ENCODE data around the gene MYH9.

The MYH9 gene

DNA sequence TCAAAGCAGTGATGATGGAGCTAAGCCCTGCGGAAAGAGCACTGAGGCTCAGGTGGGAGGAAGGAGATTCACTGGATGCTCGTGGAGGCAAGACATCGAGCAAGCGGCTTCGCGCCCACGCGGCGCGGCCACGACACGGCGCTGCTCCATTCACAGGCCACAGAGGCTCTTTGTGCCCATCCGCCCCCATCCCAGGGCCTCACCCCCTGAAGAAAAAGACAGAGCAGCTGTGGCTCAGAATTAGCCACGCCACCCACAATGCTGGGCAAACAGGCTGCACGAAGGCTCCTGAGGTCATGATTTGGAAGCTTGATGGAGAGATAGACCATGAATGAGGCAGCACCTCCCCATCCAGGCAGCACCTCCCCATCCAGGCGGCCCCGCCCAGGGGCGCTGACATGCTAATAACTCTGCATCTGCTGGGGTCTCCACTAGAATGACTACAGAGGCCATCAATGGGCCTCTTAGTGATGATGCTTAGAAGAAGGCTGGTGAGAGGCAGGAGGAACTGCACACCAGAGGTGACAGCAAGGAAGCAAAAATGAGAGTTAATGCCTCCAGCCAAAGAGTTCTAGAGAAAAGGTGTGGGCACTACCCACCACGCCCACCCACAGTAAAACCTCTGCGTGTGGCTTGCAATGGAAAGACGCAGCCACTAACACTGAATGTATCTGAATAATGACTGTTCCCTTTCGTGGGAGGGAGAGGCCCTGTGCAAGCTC, 43.5 kb downstream of the MYH9 start:
- no peak for DNase-seq

DNA sequence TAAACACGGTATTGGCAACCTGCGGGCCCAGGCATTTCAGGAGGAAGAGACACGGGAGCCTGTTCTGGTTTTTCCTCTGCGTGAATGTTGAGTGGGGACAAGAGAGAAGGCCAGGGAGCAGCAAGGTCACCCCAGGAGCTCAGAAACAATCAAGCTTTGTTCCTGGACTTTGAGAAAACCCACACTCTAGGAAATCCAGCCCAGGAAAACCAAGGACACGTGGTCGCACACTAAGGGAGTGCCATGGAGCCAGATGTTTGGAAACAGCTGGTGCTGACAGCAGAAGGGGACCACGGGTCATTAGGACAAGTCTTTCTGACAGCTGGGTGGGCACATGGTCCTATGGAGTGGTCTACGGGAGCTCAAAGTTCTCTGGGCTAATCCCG, 44.1 kb downstream of the MYH9 start:
- DNase-seq = no peak

DNA sequence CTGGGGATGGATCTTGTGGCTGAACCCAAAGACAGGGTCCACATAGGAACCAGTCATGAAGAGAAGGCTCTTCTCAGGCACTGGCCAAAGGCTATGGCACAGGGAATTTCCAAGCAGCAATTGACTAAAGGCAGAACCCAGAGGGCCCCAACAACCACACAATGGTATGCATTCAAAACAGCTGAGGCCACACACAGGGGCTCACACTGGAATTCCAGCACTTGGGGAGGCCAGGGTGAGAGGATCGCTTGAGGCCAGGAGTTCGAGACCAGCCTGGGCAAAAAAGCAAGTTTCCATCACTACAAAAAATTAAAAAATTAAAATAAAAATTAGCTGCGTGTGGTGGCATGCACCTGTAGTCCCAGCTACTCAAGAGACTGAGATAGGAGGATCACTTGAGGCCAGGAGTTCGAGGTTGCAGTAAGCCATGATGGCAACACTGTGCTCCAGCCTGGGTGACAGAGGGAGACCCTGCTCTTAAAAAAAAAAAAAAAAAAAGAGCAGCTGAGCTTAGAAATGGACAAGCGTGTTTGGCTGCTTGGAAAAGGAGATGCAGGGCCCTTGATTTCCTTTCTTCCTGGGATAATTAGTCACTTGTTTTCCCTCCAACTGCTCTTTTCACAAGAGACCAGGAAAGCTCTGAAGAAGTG, 44.6 kb downstream of the MYH9 start:
- no peak for DNase-seq

DNA sequence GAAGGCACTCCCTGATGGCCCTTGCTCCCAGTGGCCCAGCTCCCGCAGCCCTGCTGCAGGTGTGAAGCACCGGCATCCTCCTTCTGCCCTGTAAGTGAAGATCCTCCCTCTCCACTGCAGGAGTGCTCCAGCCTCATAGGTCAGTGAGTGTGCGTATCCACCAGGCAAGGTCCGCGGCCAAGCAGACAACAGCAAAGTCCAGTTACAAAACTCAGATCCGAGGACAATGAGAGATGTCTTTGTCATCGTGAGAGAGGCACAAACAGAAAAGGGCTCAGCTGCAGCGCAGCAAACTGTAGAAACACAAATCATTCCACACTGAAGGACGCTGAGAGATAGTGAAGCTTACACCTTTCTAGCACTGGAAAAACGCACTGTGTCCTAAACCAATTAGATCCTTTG, 46.1 kb downstream of the MYH9 start:
- no peak for DNase-seq

DNA sequence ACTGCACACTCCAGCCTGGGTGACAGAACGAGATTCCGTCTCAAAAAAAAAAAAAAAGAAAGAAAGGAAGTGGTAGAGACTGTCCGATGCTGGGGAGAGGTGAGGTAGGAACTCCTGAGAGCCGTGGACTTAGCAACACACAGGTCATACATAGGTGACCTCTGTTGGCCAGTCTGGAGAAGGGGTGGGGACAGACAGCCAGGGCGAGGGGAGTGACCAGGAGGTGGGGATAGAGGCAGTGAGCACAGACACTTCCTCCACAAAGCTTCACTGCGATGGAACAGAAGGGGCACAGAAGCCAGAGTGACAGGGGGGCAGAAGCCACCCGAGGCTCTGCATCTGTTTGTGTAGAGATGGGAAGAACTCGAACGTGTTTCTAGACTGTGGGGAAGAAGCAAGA, 47.1 kb downstream of the MYH9 start:
- DNase-seq = no peak

DNA sequence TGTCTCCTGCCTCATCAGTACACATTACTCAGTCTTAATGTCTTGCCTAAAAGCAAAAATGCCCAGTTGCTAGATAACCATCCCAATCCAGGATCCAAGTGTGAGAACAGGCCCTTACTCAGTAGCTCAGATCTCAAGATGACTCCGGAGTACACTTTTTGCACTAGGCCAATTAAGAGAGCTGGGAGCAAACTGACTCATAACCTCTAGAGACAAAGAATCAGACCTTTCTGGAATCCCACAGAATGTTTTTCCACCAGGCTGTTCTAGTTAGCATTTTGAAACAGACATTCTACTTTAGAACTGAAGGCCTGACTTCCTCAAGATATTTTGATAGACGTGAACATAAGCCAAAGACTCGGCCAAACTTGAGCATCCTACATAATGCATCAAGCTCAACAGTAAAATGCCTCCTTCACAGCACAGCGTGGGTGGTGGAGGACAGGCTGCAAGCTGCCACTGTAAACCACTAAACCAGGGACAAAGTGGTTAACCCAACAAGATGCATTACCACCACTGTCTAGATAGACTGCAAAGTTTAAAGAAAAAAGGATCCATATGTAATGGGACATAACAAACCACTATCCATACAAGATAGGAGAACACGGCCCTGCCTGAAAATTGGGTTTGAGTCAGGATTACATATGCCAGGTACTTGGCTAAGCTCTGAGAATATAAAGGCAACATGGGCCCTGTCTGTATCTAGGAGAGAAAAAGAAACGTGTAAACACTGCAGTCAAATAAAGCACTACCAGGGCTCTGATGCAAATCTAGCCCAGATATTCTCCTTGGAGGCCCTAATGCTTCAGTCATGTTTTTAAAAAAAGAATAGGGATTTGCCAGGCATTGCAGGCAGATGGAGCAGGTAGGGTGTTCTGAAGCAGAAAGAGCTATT, 48.3 kb downstream of the MYH9 start:
- no peak for DNase-seq

DNA sequence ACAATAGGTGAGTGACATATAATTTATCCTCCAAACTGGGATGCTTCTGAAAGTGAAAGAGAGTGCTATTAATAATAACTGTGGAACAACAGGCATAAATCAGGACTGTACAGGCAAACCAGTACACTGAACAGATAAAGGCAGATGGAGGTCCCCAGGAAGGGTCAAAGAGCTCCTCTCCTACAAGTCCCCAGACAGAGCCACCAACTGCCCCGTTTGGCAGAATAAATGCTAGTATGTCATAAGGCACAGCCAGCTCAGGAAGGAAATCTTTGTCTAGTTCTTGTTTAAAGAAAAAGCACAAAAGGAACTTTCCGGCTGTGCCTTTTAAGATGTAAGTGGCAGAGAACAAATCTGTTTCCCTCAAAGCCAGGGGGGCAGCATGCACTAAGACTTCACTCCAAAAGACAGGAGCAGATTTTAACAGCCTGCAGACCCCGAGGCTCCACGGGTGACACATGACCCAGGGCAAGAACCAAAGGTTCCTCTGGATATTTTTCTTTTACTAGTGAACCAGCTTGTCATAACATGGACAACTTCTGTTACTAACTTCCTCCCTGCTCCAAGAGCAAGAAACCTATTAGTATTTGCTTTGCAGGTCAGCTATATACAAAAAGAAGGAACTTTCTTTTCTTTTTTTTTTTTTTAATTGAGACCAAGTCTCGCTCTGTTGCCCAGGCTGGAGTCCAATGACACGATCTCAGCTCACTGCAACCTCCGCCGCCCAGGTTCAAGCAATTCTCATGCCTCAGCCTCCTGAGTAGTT, 50.2 kb downstream of the MYH9 start:
- no peak for DNase-seq

DNA sequence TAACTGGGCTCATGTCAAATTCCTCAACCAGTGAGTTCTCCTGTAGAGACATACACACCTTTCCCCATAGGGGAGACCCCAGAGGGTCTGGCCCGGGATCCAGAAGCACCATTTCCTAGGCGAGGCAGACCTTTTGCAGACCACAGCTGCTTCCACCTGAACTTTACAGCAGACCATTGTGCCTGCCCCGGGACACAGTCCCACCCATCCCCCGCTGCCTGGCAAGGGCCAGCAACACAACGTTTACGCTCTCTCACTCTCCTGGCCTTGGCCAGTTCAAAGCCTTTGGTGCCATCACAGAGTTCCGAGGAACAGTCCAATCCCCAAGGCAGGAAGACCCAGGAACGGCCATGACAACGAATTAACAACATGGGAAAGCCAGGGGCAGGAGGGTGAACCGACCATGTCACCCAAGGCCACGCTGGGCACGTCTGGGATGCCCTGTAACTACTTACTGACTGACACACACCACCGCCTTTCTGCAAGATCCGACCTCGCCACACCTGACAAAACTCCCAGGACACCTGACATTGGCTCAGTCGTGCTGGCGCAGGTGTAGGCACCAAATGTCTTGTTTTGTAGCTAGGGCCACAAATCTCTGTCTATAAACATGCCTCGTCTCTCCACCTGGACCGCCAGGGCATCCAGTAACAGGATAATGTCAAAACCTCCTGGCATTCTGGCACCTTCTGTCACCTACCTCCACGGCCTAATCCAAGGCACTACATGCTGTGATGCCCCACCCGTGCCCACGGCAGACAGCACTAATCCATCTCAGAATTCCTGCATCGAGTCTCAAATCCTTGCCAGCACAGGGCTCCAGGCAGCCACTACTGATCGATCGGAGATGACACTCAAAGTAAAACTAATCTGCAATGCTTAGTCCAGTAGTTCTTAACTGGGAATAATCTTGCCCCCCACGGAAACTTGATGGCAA, 51.3 kb downstream of the MYH9 start:
- no peak for DNase-seq

DNA sequence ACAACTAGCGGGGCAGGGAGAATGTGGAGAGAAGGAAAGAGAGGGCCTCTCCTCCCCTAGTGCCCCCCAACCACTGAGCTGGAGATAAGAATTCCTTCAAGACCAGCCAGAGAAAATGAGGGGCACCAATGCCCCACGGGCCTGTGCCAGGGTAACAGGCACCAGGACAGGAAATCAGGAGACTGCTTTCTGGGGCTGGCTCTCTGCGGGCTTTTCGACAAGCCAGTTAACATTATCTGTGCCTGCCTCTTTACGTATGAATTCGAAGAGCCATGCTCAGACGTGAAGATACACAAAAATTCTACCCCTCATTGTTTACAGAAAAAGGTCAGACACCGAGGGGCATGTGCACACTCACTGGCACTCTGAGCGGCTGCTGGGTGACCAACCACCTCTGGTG, 52.1 kb downstream of the MYH9 start:
- DNase-seq = no peak

DNA sequence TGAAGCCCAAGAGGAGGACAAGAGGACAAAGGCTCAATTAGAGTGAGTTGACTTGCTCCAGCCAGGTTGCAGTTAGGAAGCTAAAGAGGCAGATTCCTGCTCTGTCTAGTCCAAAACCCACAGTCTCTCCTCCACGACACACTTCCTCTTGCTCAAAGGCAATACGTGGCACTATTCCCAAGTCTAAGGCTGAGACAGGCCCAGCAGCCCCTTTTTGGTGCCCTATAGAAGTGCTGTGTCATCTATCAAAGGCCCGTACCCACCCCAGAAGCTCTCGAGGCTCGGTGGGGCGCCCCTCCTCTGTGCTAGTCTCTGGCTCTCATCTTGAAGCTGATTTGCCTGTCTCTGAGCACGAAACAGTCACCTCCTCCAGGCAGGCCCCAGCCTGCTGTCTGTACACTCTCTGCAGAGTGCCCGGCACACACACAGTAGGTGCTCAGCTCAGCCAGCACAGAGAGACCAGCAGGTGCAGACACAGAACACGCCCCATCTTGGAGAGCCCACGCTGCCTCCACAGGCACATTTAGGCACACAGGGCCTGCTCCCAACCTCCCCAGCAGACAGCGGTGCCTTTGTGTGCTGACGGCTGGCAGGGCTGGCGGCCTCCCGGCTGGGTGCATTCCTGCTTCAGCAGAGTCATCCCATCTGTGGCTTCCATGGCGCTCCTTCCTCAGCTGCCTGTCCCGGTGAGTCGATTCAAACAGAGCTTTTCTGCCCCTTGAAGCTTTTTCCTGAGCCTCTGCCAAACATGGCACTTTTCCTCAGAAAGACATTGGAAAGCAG, 52.8 kb downstream of the MYH9 start:
- peak; percentile 46 for DNase-seq

DNA sequence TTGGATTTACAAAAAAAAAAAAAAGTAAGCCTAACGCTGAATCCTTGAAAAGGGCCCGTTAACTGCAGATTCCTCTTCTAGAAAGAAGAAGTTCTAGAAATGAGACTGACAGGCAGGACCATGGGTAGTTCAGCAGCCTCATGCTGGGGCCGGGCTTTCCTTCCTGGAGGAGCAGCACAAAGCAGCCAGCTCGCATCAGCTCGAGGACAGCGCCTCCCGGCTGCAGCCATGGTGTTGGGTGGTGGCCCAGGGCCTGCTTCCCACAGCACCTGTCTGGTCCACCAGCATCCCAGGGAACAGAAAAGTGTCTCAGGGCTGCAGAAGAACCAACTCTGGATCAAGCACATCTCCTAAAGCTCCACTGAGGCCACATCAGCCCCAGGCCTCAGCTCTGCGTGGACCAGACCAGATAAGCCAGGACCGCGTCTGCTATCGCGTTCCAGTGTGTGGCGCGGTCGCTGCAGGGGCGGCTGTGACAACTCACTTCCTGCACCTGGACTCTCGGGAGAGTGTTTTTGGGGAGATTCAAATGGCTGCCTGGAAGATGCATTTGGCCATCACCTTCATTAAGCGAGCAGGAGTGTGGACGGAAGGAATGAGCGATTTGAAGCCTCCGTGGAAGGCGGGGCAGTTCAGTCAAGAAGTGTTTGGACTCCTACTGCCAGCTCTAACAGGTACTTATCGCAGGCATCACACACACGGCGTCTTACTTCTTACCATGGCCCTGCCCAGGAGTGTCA, 53.5 kb downstream of the MYH9 start:
- DNase-seq = no peak

DNA sequence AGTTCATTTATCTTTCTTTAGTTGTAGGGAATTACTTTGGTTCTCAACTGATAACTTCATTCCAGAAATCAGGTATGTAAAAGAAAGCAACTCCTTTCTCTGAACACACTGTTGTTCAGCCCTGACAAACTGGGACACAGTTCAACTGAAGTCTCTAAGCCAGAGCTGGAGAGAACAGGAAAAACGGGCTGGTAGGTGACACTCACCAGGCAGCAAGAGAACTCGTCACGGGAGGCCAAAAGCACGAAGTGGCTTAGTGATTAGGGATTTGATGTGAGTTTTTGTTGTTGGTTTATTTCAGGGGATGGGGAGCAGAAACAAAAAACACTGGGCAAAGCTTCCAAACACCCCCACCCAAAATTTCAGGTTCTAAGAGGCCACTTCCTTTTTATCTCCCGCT, 54.1 kb downstream of the MYH9 start:
- no peak for DNase-seq

DNA sequence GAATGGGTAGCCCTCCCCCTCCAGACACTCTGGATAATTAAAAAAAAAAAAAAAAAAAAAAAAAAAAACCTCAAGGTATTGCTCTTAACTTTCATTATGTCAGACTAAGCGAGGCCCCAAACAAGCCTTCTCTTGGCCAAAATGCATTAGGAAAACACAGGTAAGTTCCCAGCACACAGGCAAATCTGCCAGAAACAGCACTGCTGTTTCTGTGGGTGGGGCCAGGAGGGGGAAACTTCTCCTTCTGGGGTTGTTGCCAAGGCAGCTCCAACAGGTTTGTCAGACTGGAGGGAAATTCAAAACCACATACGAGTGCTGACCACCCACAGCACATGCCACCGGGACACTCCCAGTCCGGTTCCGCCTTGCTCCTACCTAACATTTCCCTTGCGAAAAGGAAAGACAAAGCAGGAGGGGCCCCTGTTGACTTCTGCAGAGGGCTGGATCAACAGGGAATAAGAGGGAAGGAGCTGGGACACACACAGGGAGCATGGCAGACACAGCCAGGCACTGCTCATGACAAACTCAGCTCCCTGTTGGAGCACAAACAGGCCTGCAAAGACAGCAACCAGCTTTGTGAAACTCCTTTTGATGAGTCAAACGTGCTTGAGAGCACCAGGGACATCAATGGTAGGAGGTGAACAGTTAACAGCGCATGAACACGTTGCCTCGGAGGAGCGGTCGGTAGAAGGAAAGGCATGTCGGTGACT, 55.0 kb downstream of the MYH9 start:
- DNase-seq = peak; percentile 58

DNA sequence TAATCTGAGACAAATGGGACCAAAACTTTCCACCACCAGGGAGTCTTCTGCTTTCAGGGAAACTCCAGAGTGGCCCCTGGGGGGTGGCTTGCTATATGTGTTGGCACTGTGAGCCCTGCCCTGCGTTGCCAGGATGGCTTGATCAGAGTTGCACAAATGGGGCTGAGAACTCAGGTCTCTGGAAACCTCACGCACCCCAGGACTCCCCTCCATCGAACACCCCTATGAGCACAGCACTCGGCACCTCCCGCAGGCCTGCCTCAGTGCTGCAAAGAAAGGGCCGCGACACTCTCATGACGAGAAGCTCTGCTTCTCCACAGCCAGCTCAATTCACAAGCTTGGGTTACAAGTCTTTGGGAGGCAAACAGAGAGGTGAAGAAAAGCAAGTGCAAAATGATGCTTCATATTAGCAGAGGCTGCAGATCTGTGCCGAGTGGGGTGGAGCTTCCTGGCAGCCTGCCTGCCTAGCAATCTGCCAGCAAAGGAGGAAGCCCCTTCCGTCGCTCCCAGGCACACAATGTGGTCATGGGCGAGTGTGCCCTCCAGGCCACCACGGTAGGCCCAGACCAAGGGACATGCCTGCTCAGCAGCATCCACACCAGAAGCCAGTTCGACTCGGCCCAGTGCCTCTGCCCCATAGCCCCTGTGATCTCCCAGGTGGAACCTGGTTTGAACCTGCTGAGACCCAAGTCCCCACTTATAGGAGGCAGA, 55.7 kb downstream of the MYH9 start:
- DNase-seq = peak; percentile 66

DNA sequence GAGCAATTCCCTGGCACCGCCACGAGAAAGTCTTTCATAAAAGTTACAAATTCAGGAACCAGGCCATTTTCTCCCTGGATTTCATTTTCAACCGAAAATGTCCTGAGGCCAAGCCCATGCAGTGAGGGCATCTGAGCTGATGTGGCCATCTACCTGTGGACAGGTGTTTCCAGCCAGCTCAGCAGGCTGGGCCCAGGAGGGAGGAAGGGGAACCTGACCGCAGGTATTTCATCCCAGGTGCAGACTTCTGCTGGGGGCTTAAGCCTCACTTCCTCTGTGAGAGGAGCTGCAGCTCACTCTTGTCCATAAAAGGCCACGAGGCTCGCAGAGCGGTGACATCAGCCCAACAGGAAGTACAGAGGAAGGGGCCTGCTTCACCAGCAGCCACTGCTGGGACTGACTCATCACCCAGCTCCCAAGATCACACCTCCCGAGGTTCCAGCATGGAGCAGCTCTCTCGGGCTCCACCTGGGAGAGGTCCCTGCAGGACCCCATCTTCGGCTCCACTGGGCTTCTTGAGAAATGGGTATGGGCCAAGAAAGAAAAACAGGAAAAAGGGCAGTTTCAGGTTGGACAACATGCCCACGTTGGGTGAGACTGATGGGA, 56.4 kb downstream of the MYH9 start:
- peak; percentile 84 for DNase-seq

DNA sequence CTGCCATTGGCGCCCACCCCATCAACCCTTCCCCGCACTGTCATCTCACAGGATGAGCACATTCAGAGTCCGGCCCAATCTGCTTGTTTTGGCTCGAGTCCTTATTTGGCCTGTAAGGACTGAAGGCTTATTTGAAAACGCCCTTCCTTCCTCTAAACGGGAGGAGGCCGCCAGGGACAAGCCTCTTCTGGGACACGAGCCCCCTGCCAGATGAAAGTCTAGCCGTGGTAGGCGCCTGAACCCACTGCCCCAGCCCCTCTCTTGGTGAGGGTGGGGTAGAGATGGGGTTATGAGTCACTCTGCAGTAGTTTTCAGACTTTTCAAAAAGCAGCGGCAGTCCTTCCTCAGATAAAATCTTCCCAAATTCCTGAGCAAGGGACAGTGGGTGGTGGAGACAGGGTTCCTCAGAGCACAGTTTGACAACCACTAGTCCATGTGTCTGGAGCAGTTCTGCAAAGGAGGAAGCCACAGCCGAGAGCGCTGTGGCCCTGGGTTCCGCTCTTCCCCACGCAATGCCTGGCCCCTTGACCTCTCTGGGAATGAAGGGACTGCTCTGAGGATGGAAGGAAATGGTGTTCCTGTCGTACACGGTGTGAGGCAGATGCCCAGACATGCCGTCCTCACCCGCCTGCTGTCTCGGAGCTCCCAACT, 57.0 kb downstream of the MYH9 start:
- DNase-seq = no peak

DNA sequence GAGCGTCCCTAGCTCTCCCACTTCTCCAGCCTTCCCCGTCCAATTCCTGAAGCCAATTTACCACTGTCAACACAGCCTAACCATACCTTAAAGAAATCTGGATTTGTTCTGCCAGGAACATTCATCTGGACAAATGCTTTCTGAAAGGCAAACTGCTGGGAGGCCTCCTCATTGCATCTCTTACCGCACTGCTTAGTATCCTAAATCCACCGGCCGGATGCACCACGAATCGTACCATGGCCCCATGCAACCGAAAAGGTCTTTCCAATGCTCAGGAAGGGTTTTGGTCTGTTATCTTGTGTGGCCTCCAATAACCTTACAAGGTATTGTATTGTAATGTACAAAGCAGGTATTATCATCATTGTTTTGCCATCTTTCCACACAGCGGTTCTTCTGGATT, 57.6 kb downstream of the MYH9 start:
- DNase-seq = no peak

All from CD4-positive, alpha-beta T cell treated with Interleukin-12 subunit alpha and Interleukin-12 subunit beta, for 1 hour (primary cell).